Measurements from ENCODE around the gene SEPTIN12. TPM values are rescaled to one million over a fixed set of nuclear protein-coding genes. Genes with fewer than 3 reads are reported as not detected.

Gene SEPTIN12
- polyA plus RNA-seq, 10 donors = 9.8 TPM; not detected in 9

DNA sequence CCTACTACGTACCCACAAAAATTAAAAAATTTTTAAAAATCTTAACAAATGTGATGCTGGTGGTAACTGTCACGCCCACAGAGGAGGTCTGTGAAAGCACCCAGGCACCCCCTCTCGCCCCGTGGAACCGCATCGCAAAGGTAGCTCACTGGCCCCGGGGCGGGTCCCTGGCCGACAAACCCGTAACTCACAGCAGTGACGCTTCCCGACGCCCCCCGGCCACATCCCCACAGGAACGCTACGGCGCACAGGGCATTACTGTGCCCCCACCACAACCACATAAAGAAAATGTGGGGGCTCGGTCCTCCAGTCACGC lies 54.4 kb downstream of the SEPTIN12 start:
- DNase-seq = peak in 1 of 3 donors; percentile 16

GRCh38 chr16:4733211-4733742 lies 54.9 kb downstream of the SEPTIN12 start:
- no peak for DNase-seq

GRCh38 chr16:4729876-4730275 lies 58.3 kb downstream of the SEPTIN12 start:
- DNase-seq = no peak

- DNase-seq = no peak
Observed at GRCh38 chr16:4728676-4729075, 59.5 kb downstream of the SEPTIN12 start.

Other genes with a start within 250 kb of the SEPTIN12 start
- 10 to 100 TPM; 27.5 to 44.6 (median 37.6) TPM for gene CDIP1, start 249.6 kb downstream of the SEPTIN12 start, polyA plus RNA-seq (ENCODE audit: insufficient read length in 10 of 10)
- under 1 TPM; 0.14 to 0.76 (median 0.56) TPM for gene C16orf96, start 232.0 kb downstream of the SEPTIN12 start, polyA plus RNA-seq (ENCODE audit: insufficient read length in 10 of 10)
- gene UBALD1, start 173.5 kb downstream of the SEPTIN12 start, polyA plus RNA-seq (ENCODE audit: insufficient read length in 10 of 10) = 10 to 100 TPM; 12.5 to 22.3 (median 16.2) TPM
- 10 to 100 TPM; 30.9 to 42.7 (median 36.9) TPM for gene MGRN1, start 163.5 kb downstream of the SEPTIN12 start, polyA plus RNA-seq (ENCODE audit: insufficient read length in 10 of 10)
- 10 to 100 TPM; 15.9 to 28.0 (median 21.2) TPM for gene NUDT16L1, start 94.8 kb downstream of the SEPTIN12 start, polyA plus RNA-seq (ENCODE audit: insufficient read length in 10 of 10)
- 10 to 100 TPM in 9 of 10 donors, 1 to 10 TPM in 1; 9.7 to 22.3 (median 13.8) TPM for gene ANKS3, start 54.1 kb downstream of the SEPTIN12 start, polyA plus RNA-seq (ENCODE audit: insufficient read length in 10 of 10)
- 1 to 10 TPM in 1 of 10 donors, under 1 TPM in 9; 0.35 to 1.0 (median 0.71) TPM for gene DNAAF8, start 53.8 kb downstream of the SEPTIN12 start, polyA plus RNA-seq (ENCODE audit: insufficient read length in 10 of 10)
- 10 to 100 TPM in 3 of 10 donors, 1 to 10 TPM in 7; 7.1 to 11.9 (median 8.8) TPM for gene ZNF500, start 21.2 kb downstream of the SEPTIN12 start, polyA plus RNA-seq (ENCODE audit: insufficient read length in 10 of 10)
- under 1 TPM in 3 of 10 donors, not detected in 7; 0.37 to 0.52 (median 0.46) TPM for gene SMIM22, start 7.0 kb upstream of the SEPTIN12 start, polyA plus RNA-seq (ENCODE audit: insufficient read length in 10 of 10)
- 10 to 100 TPM in 9 of 10 donors, 1 to 10 TPM in 1; 6.6 to 14.9 (median 12.3) TPM for gene ROGDI, start 14.3 kb upstream of the SEPTIN12 start, polyA plus RNA-seq (ENCODE audit: insufficient read length in 10 of 10)
- 10 to 100 TPM; 40.5 to 61.3 (median 49.6) TPM for gene GLYR1, start 58.9 kb upstream of the SEPTIN12 start, polyA plus RNA-seq (ENCODE audit: insufficient read length in 10 of 10)
- 10 to 100 TPM; 15.8 to 23.0 (median 19.5) TPM for gene UBN1, start 59.1 kb upstream of the SEPTIN12 start, polyA plus RNA-seq (ENCODE audit: insufficient read length in 10 of 10)
- 10 to 100 TPM in 2 of 10 donors, 1 to 10 TPM in 6, under 1 TPM in 2; 0.57 to 20.2 (median 1.2) TPM for gene PPL, start 148.8 kb upstream of the SEPTIN12 start, polyA plus RNA-seq (ENCODE audit: insufficient read length in 10 of 10)
- 1 to 10 TPM in 2 of 10 donors, under 1 TPM in 8; 0.52 to 1.3 (median 0.80) TPM for gene SEC14L5, start 170.0 kb upstream of the SEPTIN12 start, polyA plus RNA-seq (ENCODE audit: insufficient read length in 10 of 10)
- 1 to 10 TPM; 3.0 to 5.4 (median 4.6) TPM for gene NAGPA, start 245.6 kb upstream of the SEPTIN12 start, polyA plus RNA-seq (ENCODE audit: insufficient read length in 10 of 10)